Measurements from ENCODE around the gene CFAP54. TPM values are rescaled to one million over a fixed set of nuclear protein-coding genes. Genes with fewer than 3 reads are reported as not detected.

Gene CFAP54
- total RNA-seq, 4 donors from 2014 or later, result 1.3 to 14.2 (median 6.2) TPM

- H3K4me1 ChIP-seq, result no peaks in the 10 kb centered on the region
Measured at GRCh38 chr12:96907671-96908422, 418.5 kb downstream of the CFAP54 start.

DNA sequence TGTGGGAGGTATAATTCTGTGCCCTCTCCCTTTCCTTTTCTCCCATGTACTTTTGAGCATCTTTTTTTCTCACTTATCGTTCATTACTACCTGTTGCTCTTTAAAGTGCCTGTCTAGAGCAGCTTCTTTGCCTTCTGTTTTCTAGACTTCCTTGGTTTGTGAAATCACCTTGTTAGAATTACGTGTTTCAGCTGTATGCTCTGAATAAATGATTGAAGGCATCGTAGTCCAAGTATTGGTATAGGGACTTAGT is 419.0 kb downstream of the CFAP54 start:
- H3K9me3 ChIP-seq, result no peaks in the 10 kb centered on the region
- DNase-seq, result no peak
- no peaks in the 10 kb centered on the region for H3K4me1 ChIP-seq
- intact Hi-C loops (cut with DNase I; ENCODE audit: low total_unique reads), result no loop called here
- TF ChIP-seq CTCF (IDR thresholded peaks at IDR 0.05) (no peak), POLR2A (IDR thresholded peaks at IDR 0.05) (no peak)
- no peaks in the 10 kb centered on the region for H3K27me3 ChIP-seq
- no peaks in the 10 kb centered on the region for H3K36me3 ChIP-seq
- H3K27ac ChIP-seq, result peak overlapping the region in 1 of 2 donors; percentile 88
- H3K4me3 ChIP-seq, result peak overlapping the region in 1 of 2 donors; percentile 73

More at GRCh38 chr12:96907671-96908422, 418.5 kb downstream of the CFAP54 start:
- Histone ChIP-seq H3K27me3 (no peaks in the 10 kb centered on the region), H3K9me3 (no peaks in the 10 kb centered on the region), H3K27ac (peak overlapping the region; percentile 88 to 98), H3K36me3 (no peaks in the 10 kb centered on the region), H3K4me3 (peak overlapping the region; percentile 73 to 95)
- TF ChIP-seq CTCF (IDR thresholded peaks at IDR 0.05), result no peak
- TF ChIP-seq POLR2A (IDR thresholded peaks at IDR 0.05), result no peak
- DNase-seq, result no peak
- intact Hi-C loops (cut with DNase I; ENCODE audit: low total_unique reads), result no loop called here

GRCh38 chr12:96912261-96912660 is 422.9 kb downstream of the CFAP54 start:
- intact Hi-C loops (cut with DNase I; ENCODE audit: low total_unique reads), result no loop called here
- no peaks in the 10 kb centered on the region for H3K36me3 ChIP-seq
- no peaks in the 10 kb centered on the region for H3K9me3 ChIP-seq
- no peak overlapping the region for H3K4me3 ChIP-seq
- no peaks in the 10 kb centered on the region for H3K4me1 ChIP-seq
- no peak for DNase-seq
- no peaks in the 10 kb centered on the region for H3K27me3 ChIP-seq
- H3K27ac ChIP-seq, result no peak overlapping the region
- TF ChIP-seq POLR2A (IDR thresholded peaks at IDR 0.05) (no peak), CTCF (IDR thresholded peaks at IDR 0.05) (no peak)

DNA sequence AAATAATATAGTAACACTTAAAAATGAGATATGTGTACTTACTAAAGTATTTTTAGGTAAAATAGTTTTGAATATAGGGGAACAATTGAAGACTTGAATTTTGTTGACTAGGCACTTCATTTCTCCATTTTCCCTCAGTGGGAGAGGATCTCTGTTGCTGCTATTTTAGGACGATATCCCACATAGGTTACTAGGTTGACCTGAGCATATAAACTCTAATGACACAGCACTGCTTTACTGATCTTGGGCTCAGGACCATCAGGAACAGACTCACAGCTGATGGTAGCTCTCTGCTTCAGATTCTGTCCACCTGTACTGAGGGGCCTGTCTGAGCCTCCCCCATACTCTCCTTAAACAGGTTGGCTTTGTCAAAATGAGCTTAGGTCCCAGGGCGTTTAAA is 423.6 kb downstream of the CFAP54 start:
- H3K9me3 ChIP-seq, result no peaks in the 10 kb centered on the region
- DNase-seq, result no peak
- TF ChIP-seq CTCF (IDR thresholded peaks at IDR 0.05) (no peak), POLR2A (IDR thresholded peaks at IDR 0.05) (no peak)
- no peaks in the 10 kb centered on the region for H3K36me3 ChIP-seq
- H3K4me3 ChIP-seq, result no peak overlapping the region
- H3K27ac ChIP-seq, result no peak overlapping the region
- no peaks in the 10 kb centered on the region for H3K27me3 ChIP-seq
- intact Hi-C loops (cut with DNase I; ENCODE audit: low total_unique reads), result no loop called here
- no peaks in the 10 kb centered on the region for H3K4me1 ChIP-seq

DNA sequence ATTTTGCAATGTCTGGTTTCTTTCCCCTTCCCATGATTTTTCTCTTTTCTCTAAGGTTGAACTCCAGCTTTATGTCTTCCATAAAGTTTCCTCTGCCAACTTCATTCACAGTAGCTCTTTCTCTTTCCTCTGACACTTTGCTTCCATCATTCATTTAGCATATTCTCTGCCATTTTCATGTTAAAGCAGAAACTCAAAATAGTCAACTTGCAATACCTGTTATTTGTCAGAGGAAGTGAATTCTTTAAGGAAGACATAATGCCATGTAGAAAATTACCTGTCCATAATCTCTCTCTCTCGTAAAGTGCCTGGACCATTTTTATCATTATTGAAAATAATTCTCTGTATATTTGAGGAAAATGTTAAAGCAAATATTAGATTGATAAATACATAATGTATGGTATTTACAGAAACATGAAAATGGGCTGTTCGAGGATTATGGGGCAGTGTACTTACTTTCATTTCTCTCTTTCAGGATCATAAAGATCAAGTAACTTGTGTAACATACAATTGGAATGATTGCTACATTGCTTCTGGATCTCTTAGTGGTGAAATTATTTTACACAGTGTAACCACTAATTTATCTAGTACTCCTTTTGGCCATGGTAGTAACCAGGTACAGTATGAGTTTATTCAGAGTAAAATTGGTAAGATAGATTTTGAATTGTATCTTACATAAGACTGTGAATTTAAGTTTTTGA is 430.3 kb downstream of the CFAP54 start:
- Histone ChIP-seq H3K27me3 (no peaks in the 10 kb centered on the region), H3K4me1 (no peaks in the 10 kb centered on the region), H3K9me3 (no peaks in the 10 kb centered on the region), H3K36me3 (no peaks in the 10 kb centered on the region), H3K27ac (no peak overlapping the region), H3K4me3 (no peak overlapping the region)
- intact Hi-C loops (cut with DNase I; ENCODE audit: low total_unique reads), result no loop called here
- DNase-seq, result no peak
- TF ChIP-seq POLR2A (IDR thresholded peaks at IDR 0.05) (no peak), CTCF (IDR thresholded peaks at IDR 0.05) (no peak)

Measured in uterus (tissue), 4 donors.